Retina (tissue), 1 donor: ENCODE results near the gene SLC43A1.

ENCODE experiments used
- DNase-seq: peaks from one replicate; pipeline ENCODE4 v3.0.0-alpha.2; 2016

Gene SLC43A1

GRCh38 chr11:57497303-57498247, 17.9 kb downstream of the SLC43A1 start:
- DNase-seq = no peak

GRCh38 chr11:57496109-57496820, 19.2 kb downstream of the SLC43A1 start:
- DNase-seq = no peak

- peak; percentile 40 for DNase-seq
Observed at GRCh38 chr11:57493507-57494503, 21.7 kb downstream of the SLC43A1 start.

GRCh38 chr11:57491371-57492061, 24.0 kb downstream of the SLC43A1 start:
- no peak for DNase-seq

- DNase-seq = no peak
Observed at GRCh38 chr11:57490456-57491248, 24.9 kb downstream of the SLC43A1 start.

GRCh38 chr11:57487920-57488659, 27.4 kb downstream of the SLC43A1 start:
- no peak for DNase-seq

GRCh38 chr11:57487021-57487778, 28.3 kb downstream of the SLC43A1 start:
- no peak for DNase-seq

- no peak for DNase-seq
Observed at GRCh38 chr11:57485217-57485990, 30.1 kb downstream of the SLC43A1 start.

GRCh38 chr11:57484141-57484710, 31.3 kb downstream of the SLC43A1 start:
- no peak for DNase-seq

GRCh38 chr11:57483562-57483918, 32.0 kb downstream of the SLC43A1 start:
- no peak for DNase-seq

- peak; percentile 92 for DNase-seq
Observed at GRCh38 chr11:57482782-57483561, 32.5 kb downstream of the SLC43A1 start.

- DNase-seq = peak; percentile 52
Observed at GRCh38 chr11:57481915-57482781, 33.4 kb downstream of the SLC43A1 start.

GRCh38 chr11:57481315-57481714, 34.2 kb downstream of the SLC43A1 start:
- no peak for DNase-seq

- DNase-seq = peak; percentile 80
Observed at GRCh38 chr11:57480409-57481137, 34.9 kb downstream of the SLC43A1 start.

- DNase-seq = no peak
Observed at GRCh38 chr11:57479911-57480310, 35.6 kb downstream of the SLC43A1 start.
